SKM-1 treated with dmso at 0.1 percent for 144 hours (cell line): ENCODE data around the gene KLHL29.

Experiments
- DNase-seq: peaks from one replicate; lab custom pipeline; 2025; ENCODE audit not compliant: unreplicated experiment; lab: John Stamatoyannopoulos, UW

Gene KLHL29

GRCh38 chr2:23601301-23601965 is 216.5 kb downstream of the KLHL29 start:
- DNase-seq = no peak

- DNase-seq = no peak
Measured at GRCh38 chr2:23602116-23602515, 217.1 kb downstream of the KLHL29 start.

GRCh38 chr2:23603156-23603555 is 218.2 kb downstream of the KLHL29 start:
- no peak for DNase-seq

GRCh38 chr2:23603581-23603980 is 218.6 kb downstream of the KLHL29 start:
- no peak for DNase-seq

GRCh38 chr2:23604731-23605130 is 219.8 kb downstream of the KLHL29 start:
- no peak for DNase-seq

GRCh38 chr2:23605236-23605635 is 220.3 kb downstream of the KLHL29 start:
- DNase-seq = no peak

- no peak for DNase-seq
Measured at GRCh38 chr2:23606196-23606595, 221.2 kb downstream of the KLHL29 start.

- DNase-seq = no peak
Measured at GRCh38 chr2:23606968-23607367, 222.0 kb downstream of the KLHL29 start.

GRCh38 chr2:23607925-23608324 is 222.9 kb downstream of the KLHL29 start:
- no peak for DNase-seq

- no peak for DNase-seq
Measured at GRCh38 chr2:23609254-23609653, 224.3 kb downstream of the KLHL29 start.

GRCh38 chr2:23611839-23612238 is 226.9 kb downstream of the KLHL29 start:
- DNase-seq = no peak

- no peak for DNase-seq
Measured at GRCh38 chr2:23614701-23615100, 229.7 kb downstream of the KLHL29 start.

GRCh38 chr2:23615216-23616020 is 230.4 kb downstream of the KLHL29 start:
- DNase-seq = no peak

- no peak for DNase-seq
Measured at GRCh38 chr2:23616630-23617029, 231.7 kb downstream of the KLHL29 start.

GRCh38 chr2:23617167-23617810 is 232.3 kb downstream of the KLHL29 start:
- DNase-seq = no peak

GRCh38 chr2:23617811-23618215 is 232.8 kb downstream of the KLHL29 start:
- no peak for DNase-seq

GRCh38 chr2:23618265-23618664 is 233.3 kb downstream of the KLHL29 start:
- DNase-seq = no peak

GRCh38 chr2:23618794-23619530 is 234.0 kb downstream of the KLHL29 start:
- DNase-seq = no peak

GRCh38 chr2:23619941-23620340 is 235.0 kb downstream of the KLHL29 start:
- DNase-seq = no peak

- no peak for DNase-seq
Measured at GRCh38 chr2:23620841-23621341, 235.9 kb downstream of the KLHL29 start.

GRCh38 chr2:23621616-23622015 is 236.6 kb downstream of the KLHL29 start:
- no peak for DNase-seq
